K562 (cell line): ENCODE results near the gene SMCO3. TPM values are rescaled to one million over a fixed set of nuclear protein-coding genes. Genes with fewer than 3 reads are reported as not detected.

ENCODE experiments used
- ATAC-seq: fragments of 200-7000 bp; cut with Tn5 transposase; 3 replicates; pipeline ENCODE4 v1.9.1; 2020; ENCODE audit warnings: moderate library complexity
- Bru-seq: library from RNA; stranded (reverse); fragments of 400-500 nt; gene quantifications from one replicate; lab custom pipeline; 2021; lab: Mats Ljungman, UMichigan
- BruChase-seq, 2 experiments: library from RNA; stranded (reverse); fragments of 400-500 nt; gene quantifications; one replicate each; lab custom pipeline; 2021; lab: Mats Ljungman, UMichigan
- BruUV-seq: library from RNA; stranded (reverse); fragments of 400-500 nt; replicated peaks from 2 replicates; lab custom pipeline; 2021; lab: Mats Ljungman, UMichigan
- CTCF ChIA-PET: fragments of 300-600 bp; formaldehyde crosslinking; extraction: SDS; loops from one replicate; lab custom pipeline; 2021; ENCODE audit warnings: low intra/inter-chr PET ratio; lab: Yijun Ruan, JAX
- POLR2A ChIA-PET: fragments of 300-600, 350-650 bp; sonication (Branson Sonifier 250); formaldehyde crosslinking; extraction: SDS; loops from one replicate; lab custom pipeline; 2021; ENCODE audit warnings: antibody characterized with exemption, inconsistent platforms; lab: Yijun Ruan, JAX
- DNase-seq, 4 experiments: peaks; one replicate each; pipeline versions ENCODE4 v3.0.0 to v3.0.0-alpha.2; 2011 to 2018; ENCODE audit warnings: low spot score in 3 of 4, mixed read lengths in 3 of 4; ENCODE audit errors: extremely low read depth in 1 of 4
- FAIRE-seq: peaks from 2 replicates; lab custom pipeline; 2011; peaks lifted over from hg19 to GRCh38; lab: Jason Lieb, UNC
- H2AFZ ChIP-seq: 2 replicates; pipeline ENCODE4 v1.6.0; 2011; ENCODE audit warnings: low read depth, low read length, control low read depth, inconsistent platforms
- H3K27ac ChIP-seq: fragments of 200-600 bp; 3 replicates; pipeline ENCODE4 v1.8.0; 2011; ENCODE audit warnings: low read depth, mild to moderate bottlenecking, control low read depth, inconsistent platforms, low read length, moderate library complexity, mixed read lengths; ENCODE audit errors: extremely low read depth
- H3K27me3 ChIP-seq, 2 experiments: fragments of 300-600 bp in 1 of 2; 2 replicates in 1 of 2; 3 replicates in 1 of 2; pipeline versions ENCODE4 v1.6.0 to v1.8.0; 2011; ENCODE audit warnings: inconsistent platforms in 2 of 2, low read length in 2 of 2, mild to moderate bottlenecking in 1 of 2, mixed read lengths in 1 of 2, moderate library complexity in 1 of 2; ENCODE audit not compliant: control insufficient read depth in 2 of 2, insufficient read depth in 2 of 2
- H3K36me3 ChIP-seq: fragments of 300-600 bp; 3 replicates; pipeline ENCODE4 v1.8.0; 2011; ENCODE audit warnings: mild to moderate bottlenecking, low read length, inconsistent platforms; ENCODE audit not compliant: control insufficient read depth, insufficient read depth
- H3K4me1 ChIP-seq, 2 experiments: fragments of 200-600 bp in 1 of 2; replicated peaks in 1 of 2; 2 replicates in 1 of 2; 3 replicates in 1 of 2; pipeline versions ENCODE4 v1.5.1 to v1.8.0; 2011; ENCODE audit warnings: inconsistent platforms in 2 of 2, low read length in 2 of 2, mild to moderate bottlenecking in 1 of 2, mixed read lengths in 1 of 2, moderate library complexity in 1 of 2; ENCODE audit not compliant: control insufficient read depth in 2 of 2, insufficient read depth in 2 of 2
- H3K4me2 ChIP-seq: 2 replicates; pipeline ENCODE4 v1.6.1; 2011; ENCODE audit warnings: low read length, control low read depth, inconsistent platforms, mixed read lengths; ENCODE audit not compliant: insufficient read depth
- H3K4me3 ChIP-seq: fragments of 200-600 bp; sonication (generic), shearing (Covaris generic); 2 replicates; pipeline ENCODE4 v1.5.1; 2016; ENCODE audit warnings: control low read depth, inconsistent platforms
- H3K79me2 ChIP-seq: fragments of 200-600 bp; 3 replicates; pipeline ENCODE4 v1.8.0; 2011; ENCODE audit warnings: low read length, inconsistent platforms; ENCODE audit not compliant: control insufficient read depth, insufficient read depth
- H3K9ac ChIP-seq, 2 experiments: 2 replicates each; pipeline versions ENCODE4 v1.6.0 to v1.6.1; 2011; ENCODE audit warnings: low read depth in 2 of 2, low read length in 2 of 2, control low read depth in 1 of 2, inconsistent platforms in 1 of 2, mild to moderate bottlenecking in 1 of 2, mixed read lengths in 1 of 2; ENCODE audit not compliant: insufficient read depth in 1 of 2
- H3K9me1 ChIP-seq: one replicate; pipeline ENCODE4 v1.6.0; 2011; ENCODE audit warnings: inconsistent platforms, mild to moderate bottlenecking, low read length, moderate library complexity; ENCODE audit not compliant: control insufficient read depth, insufficient read depth
- H3K9me3 ChIP-seq: replicated peaks from 2 replicates; pipeline ENCODE4 v1.5.1; 2011; ENCODE audit warnings: low read depth, low read length, inconsistent platforms; ENCODE audit not compliant: control insufficient read depth, insufficient read depth
- H4K20me1 ChIP-seq: replicated peaks from 2 replicates; pipeline ENCODE4 v1.6.1; 2011; ENCODE audit warnings: low read length, inconsistent platforms, mixed read lengths; ENCODE audit not compliant: control insufficient read depth, insufficient read depth
- DNMT1 ChIP-seq: fragments of 450-650 bp; IDR thresholded peaks from 2 replicates; pipeline ENCODE4 v1.6.1; 2016; ENCODE audit warnings: antibody characterized with exemption, mild to moderate bottlenecking
- HMG20B ChIP-seq: fragments of 250-450 bp; sonication (Bioruptor Pico); IDR thresholded peaks from 2 replicates; pipeline ENCODE4 v1.5.0; 2021; ENCODE audit warnings: mild to moderate bottlenecking
- NR1H2 ChIP-seq: sonication (generic); formaldehyde crosslinking; IDR thresholded peaks from 2 replicates; pipeline ENCODE4 v1.4.0; 2020; ENCODE audit warnings: mild to moderate bottlenecking, missing genetic modification reagents
- PHF8 ChIP-seq: fragments of 200-600 bp; sonication (generic); IDR thresholded peaks from 2 replicates; pipeline ENCODE4 v1.6.1; 2012; ENCODE audit warnings: mixed run types, mild to moderate bottlenecking, inconsistent platforms, low read length, moderate library complexity, borderline replicate concordance
- SMAD2 ChIP-seq: fragments of 150-350 bp; IDR thresholded peaks from 2 replicates; pipeline ENCODE4 v1.6.1; 2014; ENCODE audit warnings: low read depth, mild to moderate bottlenecking, low read length
- ZNF174 ChIP-seq: fragments of 250-450 bp; sonication (Bioruptor Pico); IDR thresholded peaks from 2 replicates; pipeline ENCODE4 v1.4.0; 2020; ENCODE audit warnings: mild to moderate bottlenecking
- ZNF584 ChIP-seq: fragments of 200-800 bp; sonication (Bioruptor generic); IDR thresholded peaks from 2 replicates; pipeline ENCODE4 v1.6.1; 2016; ENCODE audit warnings: low read depth, mild to moderate bottlenecking, missing genetic modification characterization, missing compliant biosample characterization
- WGBS: fragments of 100-300 bp; shearing (Covaris generic); methylation state at CpG from one replicate; pipeline ENCODE4 v1.1.6; 2016; ENCODE audit warnings: low coverage, mixed read lengths; ENCODE audit not compliant: insufficient coverage; ENCODE audit errors: missing lambda C conversion rate; 5-methylcytosine and 5-hydroxymethylcytosine counted together
- in situ Hi-C: fragments of 300-500 bp; cut with MboI; formaldehyde crosslinking; loops from 4 replicates; pipeline ENCODE4 v1.15.0; 2018; ENCODE audit warnings: inconsistent platforms, mixed read lengths
- intact Hi-C: fragments of 100-400 bp; cut with micrococcal nuclease; formaldehyde crosslinking; loops from 2 replicates; pipeline ENCODE4 v1.14.2; 2022
- long read RNA-seq, 3 experiments: library from polyadenylated mRNA in 2 of 3; library from RNA in 1 of 3; unstranded in 2 of 3; stranded (forward) in 1 of 3; transcript quantifications; one replicate each; pipeline ENCODE4 v2.0.0, GENCODE V29; 2019 to 2022
- polyA minus RNA-seq, 3 experiments: library from RNA; depleted of rRNA, polyadenylated mRNA; stranded (reverse); fragments of >200 nt; gene quantifications; 2 replicates each; pipeline ENCODE4 v1.2.3, GENCODE V29; 2011
- polyA plus RNA-seq, 8 experiments: library from polyadenylated mRNA; depleted of rRNA in 4 of 8; stranded (reverse) in 5 of 8; unstranded in 3 of 8; fragments of >200 nt; fragmentation: Nextera tagmentation in 2 of 8; fragmentation: Illumina TruSeq in 1 of 8; extraction: Ambion mirVana in 2 of 8; extraction: Trizol in 1 of 8; gene quantifications; 2 replicates each; pipeline versions ENCODE4 v1.2.1 to v1.2.3, GENCODE V29; 2011 to 2014; ENCODE audit warnings: inconsistent platforms in 1 of 8, missing spikeins in 1 of 8
- total RNA-seq, 7 experiments: library from RNA; depleted of rRNA in 6 of 7; stranded (reverse); fragments of >200 nt in 6 of 7; fragmentation: Illumina TruSeq in 2 of 7; extraction: Trizol in 2 of 7; gene quantifications; 2 replicates each; pipeline versions ENCODE4 v1.2.1 to v1.2.3, GENCODE V29; 2011 to 2021; ENCODE audit warnings: low replicate concordance in 1 of 7

The SMCO3 gene
- not detected in 2 replicates for total RNA-seq (2011; cell fraction: chromatin; rRNA removed; ENCODE audit: low replicate concordance)
- not detected in 2 replicates for total RNA-seq (2011; cell fraction: nucleolus; rRNA removed)
- not detected in 2 replicates for total RNA-seq (2011; cell fraction: nucleoplasm; rRNA removed)
- not detected in 2 replicates for total RNA-seq (2014; rRNA removed)
- not detected in 2 replicates for total RNA-seq (2014; rRNA removed; fragmentation: Illumina TruSeq; extraction: Trizol)
- not detected in 2 replicates for total RNA-seq (2015; rRNA removed; fragmentation: Illumina TruSeq; extraction: Trizol)
- total RNA-seq (2021), result not detected in 2 replicates
- not detected in 2 replicates for polyA plus RNA-seq (2011; rRNA removed)
- polyA plus RNA-seq (2011; cell fraction: cytosol; rRNA removed), result not detected in 2 replicates
- polyA plus RNA-seq (2011; cell fraction: nucleus; rRNA removed), result not detected in 2 replicates
- 0.03 and 0.14 TPM in 2 replicates for polyA plus RNA-seq (2012)
- not detected in 2 replicates for polyA plus RNA-seq (2014; fragmentation: Illumina TruSeq; extraction: Trizol)
- polyA plus RNA-seq (2014; fragmentation: Nextera tagmentation; extraction: Ambion mirVana), result under 1 TPM; 0.10 to 0.14 TPM
- not detected in 2 replicates for polyA plus RNA-seq (2014; rRNA removed)
- not detected in 2 replicates for polyA minus RNA-seq (2011; rRNA and poly(A)+ RNA removed)
- not detected in 2 replicates for polyA minus RNA-seq (2011; cell fraction: cytosol; rRNA and poly(A)+ RNA removed)
- not detected in 2 replicates for polyA minus RNA-seq (2011; cell fraction: nucleus; rRNA and poly(A)+ RNA removed)
- not detected for Bru-seq, nascent RNA
- not detected for BruChase-seq, experiment 1, labeled RNA remaining after a 2-hour chase
- BruChase-seq, experiment 2, labeled RNA remaining after a 6-hour chase, result not detected
- long read RNA-seq, experiment 1, result 0 reads
- long read RNA-seq, experiment 2, result 0 reads
- long read RNA-seq, experiment 3, result 0 reads

- H3K27ac ChIP-seq, result no peak within 1 kb of the TSS
- POLR2A ChIA-PET, result interaction anchor here (1.6 kb wide), 1 partner anchor 11 kb away, joined by 4 read pairs; the partner anchor contains the start of genes C12orf60 and WBP11
- TF ChIP-seq DNMT1 (no peak), PHF8 (no peak), ZNF174 (no peak), SMAD2 (no peak), ZNF584 (CRISPR knock-in tag) (no peak), NR1H2 (no peak), HMG20B (CRISPR knock-in tag) (no peak)
- TF ChIP-seq, all 486 proteins: peak for 0
- no TSS peak for BruUV-seq
- Histone ChIP-seq H3K27me3 (no peaks in the 10 kb centered on the region), H2AFZ (no peak within 1 kb of the TSS), H3K36me3 (no peaks in the 10 kb centered on the region), H3K4me2 (no peak within 1 kb of the TSS), H3K9me3 (no peaks in the 10 kb centered on the region), H4K20me1 (no peaks in the 10 kb centered on the region), H3K9me1 (no peaks in the 10 kb centered on the region), H3K4me1 (no peaks in the 10 kb centered on the region), H3K4me3 (no peak within 1 kb of the TSS), H3K79me2 (no peaks in the 10 kb centered on the region), H3K9ac (no peak within 1 kb of the TSS)
- intact Hi-C loops, result loop anchor here (10.0 kb wide), 1 partner anchor 181 kb away; no protein-coding TSS in a partner anchor
- in situ Hi-C loops, result loop anchor here (25.0 kb wide), 1 partner anchor 1073 kb away; the partner anchor contains the start of gene STRAP
- CTCF ChIA-PET, result no interaction called here
- ATAC-seq (no peak), FAIRE-seq (no peak), DNase-seq (no peak)
- WGBS, result 9% methylated on average over 3 of the region's 3 CpGs
Measured at GRCh38 chr12:14814014-14814413, at the start of gene SMCO3. SMCO3 (minus strand) TSS chr12:14814182; CDS start chr12:14806680, 7,502 bp downstream.
